Left ventricle myocardium inferior (tissue), 1 donor: ENCODE measurements around the gene MYO16. TPM values are rescaled to one million over a fixed set of nuclear protein-coding genes. Genes with fewer than 3 reads are reported as not detected.
"Not testable (repeated sequence)": the region's sequence is repeated elsewhere in the genome, so short reads cannot be mapped to it uniquely, and the experiment has no call there.

Experiments used
- DNase-seq: peaks from one replicate; pipeline ENCODE4 v3.0.0-alpha.2; 2020
- H3K27ac ChIP-seq: fragments of 200-600 bp; replicated peaks from 2 replicates; pipeline ENCODE4 v1.8.0; 2021
- H3K27me3 ChIP-seq: fragments of 200-600 bp; 2 replicates; pipeline ENCODE4 v1.8.0; 2021; ENCODE audit warnings: low read depth
- H3K36me3 ChIP-seq: fragments of 200-600 bp; 2 replicates; pipeline ENCODE4 v1.8.0; 2021
- H3K4me1 ChIP-seq: fragments of 200-600 bp; 2 replicates; pipeline ENCODE4 v1.8.0; 2021
- H3K4me3 ChIP-seq: fragments of 200-600 bp; 2 replicates; pipeline ENCODE4 v1.8.0; 2021; ENCODE audit warnings: mild to moderate bottlenecking, moderate library complexity
- H3K9me3 ChIP-seq: fragments of 200-600 bp; replicated peaks from 2 replicates; pipeline ENCODE4 v1.8.0; 2021
- CTCF ChIP-seq: fragments of 200-600 bp; IDR thresholded peaks from 2 replicates; pipeline ENCODE4 v1.8.0; 2021; ENCODE audit warnings: antibody characterized with exemption, mild to moderate bottlenecking, borderline replicate concordance
- intact Hi-C: fragments of 100-400 bp; cut with micrococcal nuclease; formaldehyde crosslinking; loops from one replicate; pipeline ENCODE4 v1.11.0; 2022
- total RNA-seq: library from RNA; stranded (reverse); fragmentation: NEBNext Ultra II Directional; extraction: Animal tissue kit (Norgen Biotek cat#: 25700); gene quantifications from one replicate; pipeline ENCODE4 v1.2.1, GENCODE V29; 2021
- donor health status: DM: no; HTN: yes; CAD: no; lungs with severe emphysema.

Gene MYO16
- total RNA-seq, 1 donor from 2014 or later = 1.7 TPM

GRCh38 chr13:108983273-108983672 is 353.9 kb downstream of the MYO16 start:
- no peak overlapping the region for H3K27ac ChIP-seq
- H3K27me3 ChIP-seq = no peaks in the 10 kb centered on the region
- no peak for TF ChIP-seq CTCF
- no peaks in the 10 kb centered on the region for H3K36me3 ChIP-seq
- intact Hi-C loops = no loop called here
- no peak for DNase-seq
- no peak overlapping the region for H3K4me3 ChIP-seq
- H3K4me1 ChIP-seq = no peaks in the 10 kb centered on the region
- no peaks in the 10 kb centered on the region for H3K9me3 ChIP-seq

- H3K27ac ChIP-seq = no peak overlapping the region
- TF ChIP-seq CTCF = no peak
- no peaks in the 10 kb centered on the region for H3K4me1 ChIP-seq
- H3K27me3 ChIP-seq = no peaks in the 10 kb centered on the region
- no peaks in the 10 kb centered on the region for H3K36me3 ChIP-seq
- H3K4me3 ChIP-seq = no peak overlapping the region
- DNase-seq = no peak
- intact Hi-C loops = no loop called here
- H3K9me3 ChIP-seq = no peaks in the 10 kb centered on the region
Measured at GRCh38 chr13:108984251-108984920, 355.0 kb downstream of the MYO16 start.

GRCh38 chr13:108985166-108985565 is 355.8 kb downstream of the MYO16 start:
- no peak for TF ChIP-seq CTCF
- no peak overlapping the region for H3K4me3 ChIP-seq
- H3K9me3 ChIP-seq = no peaks in the 10 kb centered on the region
- no peaks in the 10 kb centered on the region for H3K27me3 ChIP-seq
- no peaks in the 10 kb centered on the region for H3K36me3 ChIP-seq
- no peaks in the 10 kb centered on the region for H3K4me1 ChIP-seq
- DNase-seq = no peak
- intact Hi-C loops = no loop called here
- H3K27ac ChIP-seq = no peak overlapping the region

GRCh38 chr13:108987517-108987916 is 358.1 kb downstream of the MYO16 start:
- Histone ChIP-seq H3K27me3 (no peaks in the 10 kb centered on the region), H3K9me3 (no peaks in the 10 kb centered on the region), H3K4me1 (no peaks in the 10 kb centered on the region), H3K36me3 (no peaks in the 10 kb centered on the region), H3K4me3 (no peak overlapping the region), H3K27ac (no peak overlapping the region)
- DNase-seq = no peak
- intact Hi-C loops = no loop called here
- no peak for TF ChIP-seq CTCF

GRCh38 chr13:108987944-108988343 is 358.5 kb downstream of the MYO16 start:
- Histone ChIP-seq H3K9me3 (no peaks in the 10 kb centered on the region), H3K4me3 (no peak overlapping the region), H3K27me3 (no peaks in the 10 kb centered on the region), H3K27ac (no peak overlapping the region), H3K4me1 (no peaks in the 10 kb centered on the region), H3K36me3 (no peaks in the 10 kb centered on the region)
- no peak for DNase-seq
- intact Hi-C loops = no loop called here
- TF ChIP-seq CTCF = no peak

GRCh38 chr13:108991416-108991815 is 362.0 kb downstream of the MYO16 start:
- H3K4me3 ChIP-seq, H3K36me3 ChIP-seq, H3K27ac ChIP-seq, H3K4me1 ChIP-seq, intact Hi-C loops, H3K9me3 ChIP-seq, DNase-seq, H3K27me3 ChIP-seq: not testable (repeated sequence)
